ENCODE data around the gene ZFR2.

GRCh38 chr19:3803114-3803888 is 65.5 kb downstream of the ZFR2 start:
- TF ChIP-seq POLR2A (IDR thresholded peaks at IDR 0.05) (no peak), CTCF (IDR thresholded peaks at IDR 0.05) (no peak)
